Prostate gland (tissue), 2 donors: Measurements from ENCODE around the gene DNAJB1. TPM values are rescaled to one million over a fixed set of nuclear protein-coding genes. Genes with fewer than 3 reads are reported as not detected.

Source experiments
- DNase-seq: peaks from one replicate; pipeline ENCODE4 v3.0.0-alpha.2; 2019; ENCODE audit warnings: low spot score
- H3K27ac ChIP-seq, 2 donors: fragments of 200-600 bp; sonication (generic); 2 replicates each; pipeline ENCODE4 v1.5.1; 2017 to 2019
- H3K27me3 ChIP-seq: fragments of 200-600 bp; sonication (generic); replicated peaks from 2 replicates; pipeline ENCODE4 v1.5.1; 2019; ENCODE audit not compliant: insufficient read depth
- H3K36me3 ChIP-seq, 2 donors: fragments of 200-600 bp; sonication (generic); 1 replicate in 1 of 2; 2 replicates in 1 of 2; pipeline versions ENCODE4 v1.5.1 to v1.8.1; 2017 to 2019
- H3K4me1 ChIP-seq: fragments of 200-600 bp; sonication (generic); replicated peaks from 2 replicates; pipeline ENCODE4 v1.5.1; 2019
- H3K4me3 ChIP-seq, 2 donors: fragments of 200-600 bp; sonication (generic); 2 replicates each; pipeline ENCODE4 v1.5.1; 2017 to 2019
- H3K9me3 ChIP-seq: fragments of 200-600 bp; sonication (generic); 2 replicates; pipeline ENCODE4 v1.5.1; 2017
- CTCF ChIP-seq, 4 experiments: fragments of 200-600 bp in 2 of 4; fragments of 450-650 bp in 2 of 4; sonication (generic) in 2 of 4; IDR thresholded peaks; 1 replicate in 3 of 4; 2 replicates in 1 of 4; pipeline ENCODE4 v1.5.1; 2016 to 2019; ENCODE audit warnings: antibody characterized with exemption in 4 of 4, mild to moderate bottlenecking in 2 of 4, moderate library complexity in 2 of 4
- POLR2A ChIP-seq: fragments of 450-650 bp; IDR thresholded peaks from one replicate; pipeline ENCODE4 v1.6.1; 2016; ENCODE audit warnings: antibody characterized with exemption, mild to moderate bottlenecking
- POLR2AphosphoS5 ChIP-seq: sonication (generic); formaldehyde crosslinking; IDR thresholded peaks from one replicate; pipeline ENCODE4 v1.6.1; 2017; ENCODE audit warnings: antibody characterized with exemption
- WGBS: methylation state at CpG from one replicate; pipeline ENCODE4 v1.1.5; 2018; 5-methylcytosine and 5-hydroxymethylcytosine counted together
- intact Hi-C: fragments of 100-400 bp; cut with DNase I; formaldehyde crosslinking; loops from one replicate; pipeline ENCODE4 v1.14.2; 2022
- total RNA-seq, 2 donors: library from RNA; depleted of rRNA; stranded (reverse); fragments of >200 nt; gene quantifications; one replicate each; pipeline ENCODE4 v1.1.0, GENCODE V29; 2016

The DNAJB1 gene
- total RNA-seq, 2 donors from 2014 or later: 91.6 to 108 TPM

- Histone ChIP-seq H3K36me3 (no peaks in the 10 kb centered on the region), H3K9me3 (no peaks in the 10 kb centered on the region), H3K4me3 (no peak overlapping the region), H3K27me3 (no peaks in the 10 kb centered on the region), H3K4me1 (peaks cover 4% of the 10 kb centered on the region), H3K27ac (no peak overlapping the region)
- 51% methylated on average over 23 of the region's 24 CpGs for WGBS
- no peak for DNase-seq
- intact Hi-C loops: loop anchor here (10.0 kb wide), 1 partner anchor 333 kb away; no protein-coding TSS in a partner anchor
- TF ChIP-seq CTCF (IDR thresholded peaks at IDR 0.05) (no peak), POLR2A (no peak), POLR2AphosphoS5 (no peak)
Observed at GRCh38 chr19:14478113-14478545, 40.1 kb downstream of the DNAJB1 start.

GRCh38 chr19:14477418-14478112 is 40.6 kb downstream of the DNAJB1 start:
- H3K4me3 ChIP-seq: no peak overlapping the region
- 52% methylated on average over 10 of the region's 10 CpGs for WGBS
- intact Hi-C loops: loop anchor here (10.0 kb wide), 1 partner anchor 333 kb away; no protein-coding TSS in a partner anchor
- TF ChIP-seq POLR2AphosphoS5: no peak
- no peak for TF ChIP-seq POLR2A
- TF ChIP-seq CTCF (IDR thresholded peaks at IDR 0.05): no peak
- H3K36me3 ChIP-seq: no peaks in the 10 kb centered on the region
- no peaks in the 10 kb centered on the region for H3K9me3 ChIP-seq
- H3K27ac ChIP-seq: no peak overlapping the region
- DNase-seq: no peak
- no peaks in the 10 kb centered on the region for H3K27me3 ChIP-seq
- peaks cover 6% of the 10 kb centered on the region for H3K4me1 ChIP-seq

- Histone ChIP-seq H3K4me1 (peaks cover 10% of the 10 kb centered on the region), H3K27ac (no peak overlapping the region), H3K4me3 (no peak overlapping the region), H3K36me3 (no peaks in the 10 kb centered on the region), H3K9me3 (no peaks in the 10 kb centered on the region), H3K27me3 (no peaks in the 10 kb centered on the region)
- 51% methylated on average over 26 of the region's 26 CpGs for WGBS
- no peak for DNase-seq
- intact Hi-C loops: loop anchor here (10.0 kb wide), 1 partner anchor 332 kb away; no protein-coding TSS in a partner anchor
- TF ChIP-seq POLR2AphosphoS5 (no peak), CTCF (IDR thresholded peaks at IDR 0.05) (no peak), POLR2A (no peak)
Observed at GRCh38 chr19:14476673-14477401, 41.4 kb downstream of the DNAJB1 start.

GRCh38 chr19:14476327-14476672 is 41.9 kb downstream of the DNAJB1 start:
- no peak for TF ChIP-seq CTCF (IDR thresholded peaks at IDR 0.05)
- no peak for TF ChIP-seq POLR2AphosphoS5
- TF ChIP-seq POLR2A: no peak
- H3K27ac ChIP-seq: no peak overlapping the region
- intact Hi-C loops: loop anchor here (10.0 kb wide), 1 partner anchor 331 kb away; no protein-coding TSS in a partner anchor

More at GRCh38 chr19:14476327-14476672, 41.9 kb downstream of the DNAJB1 start:
- Histone ChIP-seq H3K27me3 (no peaks in the 10 kb centered on the region), H3K4me1 (peaks cover 10% of the 10 kb centered on the region), H3K9me3 (no peaks in the 10 kb centered on the region), H3K4me3 (no peak overlapping the region), H3K36me3 (no peaks in the 10 kb centered on the region)
- WGBS: 92% methylated on average over 7 of the region's 7 CpGs
- DNase-seq: no peak
